OCI-LY7 (cell line): ENCODE measurements around the gene KIF21B. TPM values are rescaled to one million over a fixed set of nuclear protein-coding genes. Genes with fewer than 3 reads are reported as not detected.
A peak's percentile ranks its signal among the peaks of the same experiment; 100 is the strongest.

ENCODE experiments used
- BruUV-seq: library from RNA; stranded (reverse); fragments of 400-500 nt; replicated peaks from 2 replicates; lab custom pipeline; 2021; lab: Mats Ljungman, UMichigan
- CTCF ChIA-PET: fragments of 300-600 bp; sonication (Branson Sonifier 250); formaldehyde crosslinking; loops from one replicate; lab custom pipeline; 2022; ENCODE audit warnings: antibody characterized with exemption; ENCODE audit not compliant: unreplicated experiment; lab: Charles Lee
- POLR2A ChIA-PET: fragments of 300-600 bp; sonication (Branson Sonifier 250); formaldehyde crosslinking; loops from one replicate; lab custom pipeline; 2022; ENCODE audit warnings: antibody characterized with exemption; lab: Charles Lee
- DNase-seq: peaks from one replicate; pipeline ENCODE4 v3.0.0-alpha.2; 2015; ENCODE audit warnings: low spot score
- H2AFZ ChIP-seq: fragments of 200-600 bp; sonication (generic), shearing (Covaris generic); 2 replicates; pipeline ENCODE4 v1.6.1; 2014; ENCODE audit warnings: mild to moderate bottlenecking, antibody characterized with exemption, low read length, moderate library complexity
- H3K27ac ChIP-seq: fragments of 200-600 bp; sonication (generic); 2 replicates; pipeline ENCODE4 v1.5.1; 2014; ENCODE audit warnings: mixed run types, low read depth, mild to moderate bottlenecking, moderate library complexity, low read length, inconsistent platforms; ENCODE audit not compliant: poor library complexity, severe bottlenecking
- H3K36me3 ChIP-seq: fragments of 200-600 bp; sonication (generic); 2 replicates; pipeline ENCODE4 v1.6.1; 2014; ENCODE audit warnings: mild to moderate bottlenecking, antibody characterized with exemption, low read length, moderate library complexity, mixed read lengths; ENCODE audit not compliant: insufficient read depth
- H3K4me1 ChIP-seq: fragments of 200-600 bp; sonication (generic); 2 replicates; pipeline ENCODE4 v1.5.1; 2014; ENCODE audit warnings: mild to moderate bottlenecking, low read length; ENCODE audit not compliant: insufficient read depth, poor library complexity, severe bottlenecking
- H3K4me2 ChIP-seq: fragments of 200-600 bp; sonication (generic); 2 replicates; pipeline ENCODE4 v1.6.1; 2014; ENCODE audit warnings: mild to moderate bottlenecking, low read length
- H3K4me3 ChIP-seq: fragments of 200-600 bp; sonication (generic); 2 replicates; pipeline ENCODE4 v1.5.1; 2014; ENCODE audit warnings: mild to moderate bottlenecking, low read depth, low read length; ENCODE audit not compliant: poor library complexity, severe bottlenecking
- H3K79me2 ChIP-seq: fragments of 200-600 bp; sonication (generic); 2 replicates; pipeline ENCODE4 v1.6.1; 2016; ENCODE audit warnings: low read depth, mild to moderate bottlenecking, low read length, moderate library complexity, mixed read lengths; ENCODE audit not compliant: insufficient read depth
- H3K9me2 ChIP-seq: fragments of 200-600 bp; sonication (generic); 2 replicates; pipeline ENCODE4 v1.6.1; 2016; ENCODE audit warnings: mild to moderate bottlenecking, low read length, mixed read lengths; ENCODE audit not compliant: insufficient read depth
- H3K9me3 ChIP-seq: fragments of 200-600 bp; sonication (generic); 2 replicates; pipeline ENCODE4 v1.6.1; 2014; ENCODE audit warnings: mild to moderate bottlenecking, mixed run types, low read length, mixed read lengths
- H4K20me1 ChIP-seq: fragments of 200-600 bp; sonication (generic); 2 replicates; pipeline ENCODE4 v1.6.1; 2014; ENCODE audit warnings: mild to moderate bottlenecking, antibody characterized with exemption, low read length, moderate library complexity, mixed read lengths; ENCODE audit not compliant: insufficient read depth
- EZH2phosphoT487 ChIP-seq: fragments of 200-600 bp; sonication (generic); IDR thresholded peaks from 2 replicates; pipeline ENCODE4 v1.6.1; 2018; ENCODE audit warnings: low read depth, borderline replicate concordance, mild to moderate bottlenecking, mixed run types, antibody characterized with exemption, low read length, moderate library complexity, mixed read lengths
- intact Hi-C: fragments of 100-400 bp; cut with micrococcal nuclease; formaldehyde crosslinking; loops from one replicate; pipeline ENCODE4 v1.10.0; 2022; ENCODE audit not compliant: unreplicated experiment
- total RNA-seq, 2 experiments: library from RNA; depleted of rRNA in 1 of 2; stranded (reverse); fragments of >200 nt in 1 of 2; shearing (Covaris generic) in 1 of 2; gene quantifications; 2 replicates each; pipeline ENCODE4 v1.2.3, GENCODE V29; 2014 to 2022
- TF ChIP-seq, protein P1 (sequence below): fragments of 200-600 bp; sonication (generic); conservative IDR thresholded peaks from 2 replicates; pipeline ENCODE4 v1.5.1; 2014; ENCODE audit warnings: mild to moderate bottlenecking, antibody characterized with exemption, low read length, moderate library complexity, mixed read lengths

The KIF21B gene
- total RNA-seq, 2 experiments from 2014 or later: 30.5 to 65.7 TPM

DNA sequence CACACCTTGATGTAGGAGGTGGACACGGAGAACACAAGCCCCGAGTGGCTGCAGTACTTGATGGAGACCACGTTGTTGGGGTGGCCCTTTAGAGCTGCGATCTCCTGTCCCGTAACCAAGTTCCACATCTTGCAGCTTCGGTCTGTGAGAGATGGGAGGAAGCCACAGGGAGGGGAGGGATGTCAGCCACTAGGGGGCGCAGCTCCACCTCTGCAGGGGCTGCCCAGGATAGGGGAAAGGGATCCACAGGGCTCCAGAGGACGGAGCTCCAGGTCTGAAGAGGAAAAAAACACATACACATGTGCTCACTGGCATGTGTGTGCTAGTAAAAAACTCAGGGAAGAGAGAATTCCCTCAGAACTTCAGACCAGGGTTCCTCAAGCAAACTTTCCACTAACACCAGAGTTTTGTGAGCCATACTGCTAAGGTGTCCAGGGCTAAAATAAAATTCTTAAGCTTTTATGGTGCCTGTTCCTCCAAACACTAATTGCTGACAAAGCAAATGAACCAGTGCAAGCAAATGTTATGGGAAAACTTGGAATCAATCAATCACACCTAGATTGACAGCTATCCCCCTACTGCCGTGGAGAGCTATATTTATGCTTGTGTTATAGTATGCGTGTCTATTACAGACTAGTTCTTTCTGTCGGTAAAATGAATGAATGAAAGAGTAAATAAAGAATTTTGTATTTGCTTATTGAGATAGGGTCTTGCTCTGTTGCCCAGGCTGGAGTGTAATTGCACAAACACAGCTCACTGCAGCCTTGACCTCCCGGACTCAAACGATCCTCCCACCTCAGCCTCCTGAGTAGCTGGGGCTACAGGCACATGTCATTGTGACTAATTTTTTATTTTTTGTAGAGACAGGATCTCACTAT, 43.7 kb downstream of the KIF21B start:
- Histone ChIP-seq H2AFZ (no peak overlapping the region), H3K4me3 (no peak overlapping the region), H3K79me2 (no peaks in the 10 kb centered on the region), H3K9me2 (no peaks in the 10 kb centered on the region), H3K27ac (no peak overlapping the region), H3K4me1 (no peaks in the 10 kb centered on the region), H4K20me1 (no peaks in the 10 kb centered on the region), H3K36me3 (peaks cover 54% of the 10 kb centered on the region), H3K4me2 (no peak overlapping the region), H3K9me3 (no peaks in the 10 kb centered on the region)
- TF ChIP-seq, protein P1, sequence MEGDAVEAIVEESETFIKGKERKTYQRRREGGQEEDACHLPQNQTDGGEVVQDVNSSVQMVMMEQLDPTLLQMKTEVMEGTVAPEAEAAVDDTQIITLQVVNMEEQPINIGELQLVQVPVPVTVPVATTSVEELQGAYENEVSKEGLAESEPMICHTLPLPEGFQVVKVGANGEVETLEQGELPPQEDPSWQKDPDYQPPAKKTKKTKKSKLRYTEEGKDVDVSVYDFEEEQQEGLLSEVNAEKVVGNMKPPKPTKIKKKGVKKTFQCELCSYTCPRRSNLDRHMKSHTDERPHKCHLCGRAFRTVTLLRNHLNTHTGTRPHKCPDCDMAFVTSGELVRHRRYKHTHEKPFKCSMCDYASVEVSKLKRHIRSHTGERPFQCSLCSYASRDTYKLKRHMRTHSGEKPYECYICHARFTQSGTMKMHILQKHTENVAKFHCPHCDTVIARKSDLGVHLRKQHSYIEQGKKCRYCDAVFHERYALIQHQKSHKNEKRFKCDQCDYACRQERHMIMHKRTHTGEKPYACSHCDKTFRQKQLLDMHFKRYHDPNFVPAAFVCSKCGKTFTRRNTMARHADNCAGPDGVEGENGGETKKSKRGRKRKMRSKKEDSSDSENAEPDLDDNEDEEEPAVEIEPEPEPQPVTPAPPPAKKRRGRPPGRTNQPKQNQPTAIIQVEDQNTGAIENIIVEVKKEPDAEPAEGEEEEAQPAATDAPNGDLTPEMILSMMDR: peak; percentile 97
- TF ChIP-seq EZH2phosphoT487: no peak
- CTCF ChIA-PET: interaction anchor here (0.7 to 2.1 kb wide), 9 partner anchors 35 to 145 kb away, joined by 3 to 13 read pairs (median 5); no protein-coding TSS in a partner anchor
- POLR2A ChIA-PET: interaction anchor here (0.5 to 1.7 kb wide), 4 partner anchors 40 to 516 kb away, joined by 3 to 7 read pairs (median 4); no protein-coding TSS in a partner anchor
- intact Hi-C loops: loop anchor here (1.0 kb wide), 1 partner anchor 63 kb away; no protein-coding TSS in a partner anchor
- BruUV-seq: no TSS peak
- DNase-seq: peak; percentile 59

DNA sequence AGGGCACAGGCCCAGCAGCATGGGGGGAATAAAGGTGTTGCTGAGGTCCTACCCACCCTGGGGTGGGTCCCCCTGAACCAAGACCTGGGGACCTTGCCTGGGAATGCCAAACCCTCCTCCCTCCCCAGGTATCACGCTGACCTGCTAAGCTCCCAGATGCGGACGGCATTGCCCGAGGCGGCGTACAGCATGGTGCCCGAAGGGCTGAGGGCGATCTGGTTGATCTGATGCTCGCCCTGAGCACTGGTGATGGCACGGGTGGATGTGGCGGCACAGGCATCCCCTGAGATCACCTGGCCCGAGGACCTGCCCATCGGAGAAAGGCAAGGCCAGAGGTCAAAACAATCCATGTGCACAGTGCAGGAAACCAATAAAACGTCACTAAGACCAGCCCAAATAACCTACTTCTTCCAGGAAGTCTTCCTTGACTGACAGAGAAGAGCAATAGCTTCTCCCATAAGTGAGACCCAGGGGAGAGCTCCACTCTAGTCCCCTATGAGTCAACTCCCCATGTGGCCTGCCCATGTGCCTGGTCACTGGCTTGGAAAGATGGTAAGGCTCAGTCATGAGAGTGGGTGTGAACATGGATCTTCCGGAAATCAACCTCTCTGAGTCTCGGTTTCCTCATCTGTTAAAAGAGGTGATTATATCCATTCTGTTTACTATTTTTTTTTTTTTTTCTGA, 46.3 kb downstream of the KIF21B start:
- CTCF ChIA-PET: no interaction called here
- no peak overlapping the region for H3K4me3 ChIP-seq
- TF ChIP-seq EZH2phosphoT487: no peak
- TF ChIP-seq, protein P1: no peak
- no TSS peak for BruUV-seq
- H3K4me1 ChIP-seq: no peaks in the 10 kb centered on the region
- intact Hi-C loops: no loop called here
- POLR2A ChIA-PET: no interaction called here
- H3K79me2 ChIP-seq: no peaks in the 10 kb centered on the region
- H2AFZ ChIP-seq: no peak overlapping the region
- no peak overlapping the region for H3K27ac ChIP-seq
- H3K9me2 ChIP-seq: no peaks in the 10 kb centered on the region
- DNase-seq: no peak
- peaks cover 43% of the 10 kb centered on the region for H3K36me3 ChIP-seq
- no peaks in the 10 kb centered on the region for H4K20me1 ChIP-seq
- no peak overlapping the region for H3K4me2 ChIP-seq
- no peaks in the 10 kb centered on the region for H3K9me3 ChIP-seq
